NK-92 treated with Interleukin-12 subunit alpha and Interleukin-12 subunit beta, amount 100 ng/mL, for 24 hours (cell line): ENCODE results near the gene MSANTD4.
"Not testable (repeated sequence)": the region's sequence is repeated elsewhere in the genome, so short reads cannot be mapped to it uniquely, and the experiment has no call there.

ENCODE experiments used
- DNase-seq: peaks from one replicate; lab custom pipeline; 2025; lab: John Stamatoyannopoulos, UW

Gene MSANTD4

DNA sequence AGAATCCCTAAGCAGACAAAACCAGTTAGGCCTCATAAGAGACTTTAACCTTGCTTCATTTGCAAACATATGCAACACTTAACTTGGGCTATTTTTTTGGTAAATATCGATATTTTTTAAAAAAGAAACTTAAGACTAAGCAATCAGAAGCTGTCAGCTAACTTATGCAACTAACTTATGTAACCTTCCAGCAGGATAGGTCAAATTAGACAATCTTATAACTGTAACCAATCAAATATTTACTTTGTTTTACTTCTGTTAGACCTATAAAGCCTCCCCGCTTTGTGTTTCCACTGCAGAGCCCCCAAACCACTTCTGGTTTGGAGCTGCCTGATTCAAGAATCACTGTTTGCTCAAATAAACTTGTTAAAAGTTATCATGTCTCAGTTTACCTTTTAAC lies 8.0 kb downstream of the MSANTD4 start:
- DNase-seq: no peak

DNA sequence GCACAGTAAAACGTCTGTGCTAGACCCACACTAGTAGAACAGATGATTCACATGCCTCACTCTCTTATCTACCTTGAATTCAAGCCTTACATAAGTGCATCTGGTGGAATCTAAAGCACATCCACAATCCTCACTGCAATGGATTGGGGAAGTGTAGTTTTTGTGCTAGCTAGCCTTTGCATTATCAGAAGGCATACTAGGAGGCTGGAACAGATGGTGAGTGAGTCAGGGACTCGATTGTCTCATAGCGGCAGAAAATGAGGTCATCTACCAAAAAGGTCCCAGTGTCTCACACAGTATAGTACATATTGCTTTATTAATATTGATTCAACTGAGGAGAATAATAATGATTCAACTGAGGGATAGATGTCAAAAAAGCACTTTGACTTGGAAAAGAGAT lies 9.3 kb downstream of the MSANTD4 start:
- no peak for DNase-seq

- DNase-seq: no peak
Observed at GRCh38 chr11:106011481-106011880, 10.6 kb downstream of the MSANTD4 start.

- not testable (repeated sequence) for DNase-seq
Observed at GRCh38 chr11:106003094-106003493, 18.9 kb downstream of the MSANTD4 start.

- no peak for DNase-seq
Observed at GRCh38 chr11:106001304-106002012, 20.6 kb downstream of the MSANTD4 start.

GRCh38 chr11:105991888-105992287 lies 30.2 kb downstream of the MSANTD4 start:
- DNase-seq: no peak

DNA sequence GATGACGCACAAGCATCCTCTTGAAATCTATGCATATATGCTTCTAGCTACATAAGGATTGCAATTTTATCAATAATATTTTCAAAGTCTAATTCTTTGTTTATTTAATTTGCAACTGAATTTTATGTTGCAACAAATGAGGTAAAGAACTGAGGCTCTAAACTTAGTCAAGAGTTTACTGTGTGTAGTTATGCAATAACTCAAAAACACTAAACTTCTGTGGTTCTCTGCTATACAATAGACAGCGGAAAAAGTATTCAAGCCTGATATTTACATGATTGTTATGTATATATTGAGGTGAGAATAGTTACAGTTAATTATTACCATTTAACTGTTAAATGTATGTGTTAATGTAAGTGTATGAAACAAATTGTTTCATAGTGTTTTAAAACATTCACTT lies 32.9 kb downstream of the MSANTD4 start:
- no peak for DNase-seq

- no peak for DNase-seq
Observed at GRCh38 chr11:105988197-105988596, 33.8 kb downstream of the MSANTD4 start.

DNA sequence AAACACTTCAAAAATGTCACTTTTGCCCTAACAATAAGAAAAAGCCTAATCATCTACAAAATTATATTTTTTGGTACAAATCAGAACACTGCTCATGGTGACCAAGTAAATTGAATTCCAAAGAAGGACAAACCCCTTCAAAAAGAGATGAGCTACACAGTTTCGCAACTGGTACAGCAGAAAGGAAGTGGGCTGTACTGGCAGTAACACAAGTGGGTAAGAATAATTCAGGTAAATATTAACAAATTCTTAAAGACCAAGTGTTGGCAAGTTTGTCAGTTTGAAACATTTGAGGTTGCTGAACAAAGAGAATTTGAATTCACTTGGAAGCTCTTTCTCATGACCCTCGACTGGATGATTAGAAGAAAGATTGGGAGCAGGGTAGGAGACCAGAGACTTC lies 35.5 kb downstream of the MSANTD4 start:
- DNase-seq: no peak

- no peak for DNase-seq
Observed at GRCh38 chr11:105979997-105980703, 41.9 kb downstream of the MSANTD4 start.

- no peak for DNase-seq
Observed at GRCh38 chr11:105975128-105975527, 46.9 kb downstream of the MSANTD4 start.

- no peak for DNase-seq
Observed at GRCh38 chr11:105969756-105970155, 52.3 kb downstream of the MSANTD4 start.

DNA sequence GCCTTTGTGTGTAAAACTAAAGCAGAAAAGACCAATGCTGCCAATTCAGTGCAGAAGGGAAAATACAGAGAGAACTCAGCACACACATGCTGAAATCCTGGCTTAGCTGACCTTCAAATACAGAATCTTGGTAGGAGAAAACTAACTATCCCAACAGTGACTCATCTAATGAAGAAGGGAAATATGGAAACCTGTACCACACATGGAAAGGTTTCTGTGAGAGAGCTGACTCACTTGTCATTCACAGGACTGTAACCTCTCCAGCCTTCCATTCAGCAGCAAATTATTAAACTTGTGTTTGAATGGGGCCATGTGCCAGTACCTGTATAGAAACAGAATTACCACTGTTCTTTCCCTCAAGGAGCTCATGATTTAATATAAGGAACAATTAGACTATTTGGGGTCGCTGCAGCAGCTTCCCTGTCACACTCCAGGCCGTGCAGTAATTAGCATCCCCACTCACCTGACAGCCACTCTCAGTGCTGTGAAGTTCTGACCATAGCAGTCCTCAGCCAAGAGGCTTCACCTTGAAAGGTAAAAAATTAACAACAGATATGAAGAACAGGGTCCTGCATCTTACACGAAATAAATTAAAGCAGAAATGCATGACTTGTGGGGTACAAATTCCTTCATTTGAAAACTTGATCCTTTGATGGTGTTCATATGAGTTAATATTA lies 53.9 kb downstream of the MSANTD4 start:
- DNase-seq: no peak

DNA sequence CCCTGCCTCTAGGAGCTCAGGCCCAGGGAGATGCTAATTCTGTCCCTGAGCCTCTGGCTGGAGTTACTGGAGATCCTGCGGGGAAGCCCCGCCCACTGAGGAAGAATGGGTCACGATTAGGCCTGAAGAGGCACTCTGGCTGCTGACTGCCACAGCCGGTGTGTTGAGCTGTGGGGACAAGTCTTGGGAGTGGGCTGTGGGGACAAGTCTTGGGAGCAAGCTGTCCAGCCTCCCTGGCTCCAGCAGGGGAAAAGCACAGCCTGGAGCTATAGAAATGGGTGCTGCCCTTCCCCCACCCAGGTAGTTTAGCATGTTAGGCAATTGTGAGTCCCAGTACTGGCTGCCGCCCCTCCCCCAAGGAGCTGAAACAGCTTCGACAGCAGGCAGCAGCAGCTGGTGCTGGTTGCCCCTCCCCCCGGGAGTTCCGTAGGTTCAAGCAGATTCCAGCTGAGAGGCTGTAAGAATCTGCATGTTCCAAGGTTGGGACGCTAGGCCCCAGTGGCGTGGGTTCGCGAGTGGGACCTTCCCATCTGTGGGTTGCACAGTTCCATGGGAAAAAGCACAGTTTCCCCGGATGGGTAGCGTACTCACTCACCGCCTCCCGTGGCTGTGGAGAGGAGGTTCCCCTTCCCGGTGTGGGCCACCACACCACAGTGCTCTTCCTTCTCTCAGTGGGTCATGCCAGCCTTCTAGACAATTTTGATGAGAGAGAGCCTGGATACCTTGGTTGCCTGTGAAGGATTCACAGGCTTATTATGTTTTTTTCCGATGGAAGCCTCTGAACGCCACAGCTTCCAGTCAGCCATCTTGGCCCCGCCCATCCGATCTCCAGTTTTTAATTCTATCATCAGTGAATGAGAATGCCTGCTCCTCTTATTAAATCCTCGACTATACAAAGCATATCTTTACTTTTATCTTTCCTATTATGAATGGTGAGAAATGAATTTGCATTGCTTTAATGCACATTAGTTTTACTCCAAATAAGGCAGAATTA lies 61.5 kb downstream of the MSANTD4 start:
- DNase-seq: no peak
